ENCODE measurements around the gene TMEM161A.

DNA sequence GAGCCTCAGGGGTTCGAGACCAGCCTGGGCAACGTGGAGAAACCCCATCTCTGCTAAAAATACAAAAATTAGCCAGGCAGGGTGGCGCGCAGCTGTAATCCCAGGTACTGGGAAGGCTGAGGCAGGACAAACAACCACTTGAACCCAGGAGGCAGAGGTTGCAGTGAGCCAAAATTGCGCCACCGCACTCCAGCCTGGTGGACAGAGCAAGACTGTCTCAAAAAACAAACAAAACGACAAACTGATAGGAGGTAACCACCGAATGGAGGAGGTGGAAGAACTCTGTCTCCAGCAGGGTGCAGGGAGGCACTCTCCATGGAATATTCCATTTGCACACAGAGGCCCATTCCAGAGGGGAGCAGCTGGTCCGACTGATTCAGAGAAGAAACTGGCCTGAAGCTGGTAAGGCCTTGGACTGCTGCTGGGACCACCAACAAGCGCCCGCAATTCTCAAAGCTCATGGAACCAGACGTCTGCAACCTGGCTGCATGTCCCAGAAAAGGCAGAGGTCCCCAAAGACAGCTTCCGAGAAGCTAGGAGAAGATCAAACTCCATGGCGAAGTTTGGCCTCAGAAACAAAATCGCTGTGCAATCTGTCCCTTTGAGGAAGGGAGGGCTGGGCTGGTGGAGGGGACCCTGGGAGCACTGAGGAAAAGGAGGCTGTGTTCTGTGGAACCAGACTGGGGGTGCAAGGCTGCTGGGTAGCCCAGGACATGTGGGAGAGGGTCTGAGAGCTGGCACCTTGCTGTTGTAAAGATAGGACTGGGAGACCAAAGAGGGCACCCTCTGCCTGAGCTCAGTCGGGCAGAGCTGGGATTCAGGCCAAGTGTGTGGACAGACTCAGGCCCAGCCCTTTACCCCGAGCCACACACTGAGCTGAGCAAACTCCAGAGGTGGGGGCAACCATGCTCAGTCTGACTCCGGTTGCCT is 39.3 kb downstream of the TMEM161A start:
- no peak for TF ChIP-seq ZBTB33 (IDR thresholded peaks at IDR 0.05; ENCODE audit: extremely low read depth, insufficient replicate concordance, low read length)
- no peak for TF ChIP-seq CTCF (IDR thresholded peaks at IDR 0.05 in 2 of 3, conservative IDR thresholded peaks at IDR 0.05 in 1 of 3; ENCODE audit: borderline replicate concordance in 1 of 3, insufficient read depth in 1 of 3, low read depth in 2 of 3, low read length in 2 of 3)
- no peak for TF ChIP-seq JUND (IDR thresholded peaks at IDR 0.05)
- TF ChIP-seq MAX (IDR thresholded peaks at IDR 0.05): no peak
- no peak for TF ChIP-seq POLR2A (IDR thresholded peaks at IDR 0.05; ENCODE audit: borderline replicate concordance, extremely low read depth, insufficient read depth, insufficient read length)
- no peak for TF ChIP-seq SIN3A (IDR thresholded peaks at IDR 0.05; ENCODE audit: low read depth)
- no peak for TF ChIP-seq CEBPB (IDR thresholded peaks at IDR 0.05; ENCODE audit: low read depth)
- no peak for TF ChIP-seq EZH2phosphoT487 (IDR thresholded peaks at IDR 0.05; ENCODE audit: borderline replicate concordance)
- TF ChIP-seq RAD21 (IDR thresholded peaks at IDR 0.05; ENCODE audit: low read depth): no peak
- no peak for TF ChIP-seq ZNF274 (IDR thresholded peaks at IDR 0.05; ENCODE audit: low read depth, low read length)
- TF ChIP-seq, protein P1, sequence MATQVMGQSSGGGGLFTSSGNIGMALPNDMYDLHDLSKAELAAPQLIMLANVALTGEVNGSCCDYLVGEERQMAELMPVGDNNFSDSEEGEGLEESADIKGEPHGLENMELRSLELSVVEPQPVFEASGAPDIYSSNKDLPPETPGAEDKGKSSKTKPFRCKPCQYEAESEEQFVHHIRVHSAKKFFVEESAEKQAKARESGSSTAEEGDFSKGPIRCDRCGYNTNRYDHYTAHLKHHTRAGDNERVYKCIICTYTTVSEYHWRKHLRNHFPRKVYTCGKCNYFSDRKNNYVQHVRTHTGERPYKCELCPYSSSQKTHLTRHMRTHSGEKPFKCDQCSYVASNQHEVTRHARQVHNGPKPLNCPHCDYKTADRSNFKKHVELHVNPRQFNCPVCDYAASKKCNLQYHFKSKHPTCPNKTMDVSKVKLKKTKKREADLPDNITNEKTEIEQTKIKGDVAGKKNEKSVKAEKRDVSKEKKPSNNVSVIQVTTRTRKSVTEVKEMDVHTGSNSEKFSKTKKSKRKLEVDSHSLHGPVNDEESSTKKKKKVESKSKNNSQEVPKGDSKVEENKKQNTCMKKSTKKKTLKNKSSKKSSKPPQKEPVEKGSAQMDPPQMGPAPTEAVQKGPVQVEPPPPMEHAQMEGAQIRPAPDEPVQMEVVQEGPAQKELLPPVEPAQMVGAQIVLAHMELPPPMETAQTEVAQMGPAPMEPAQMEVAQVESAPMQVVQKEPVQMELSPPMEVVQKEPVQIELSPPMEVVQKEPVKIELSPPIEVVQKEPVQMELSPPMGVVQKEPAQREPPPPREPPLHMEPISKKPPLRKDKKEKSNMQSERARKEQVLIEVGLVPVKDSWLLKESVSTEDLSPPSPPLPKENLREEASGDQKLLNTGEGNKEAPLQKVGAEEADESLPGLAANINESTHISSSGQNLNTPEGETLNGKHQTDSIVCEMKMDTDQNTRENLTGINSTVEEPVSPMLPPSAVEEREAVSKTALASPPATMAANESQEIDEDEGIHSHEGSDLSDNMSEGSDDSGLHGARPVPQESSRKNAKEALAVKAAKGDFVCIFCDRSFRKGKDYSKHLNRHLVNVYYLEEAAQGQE (IDR thresholded peaks at IDR 0.05; ENCODE audit: low read depth): no peak
- TF ChIP-seq EZH2 (IDR thresholded peaks at IDR 0.05): no peak
- no peak for TF ChIP-seq FOSL1 (IDR thresholded peaks at IDR 0.05; ENCODE audit: low read depth)
